Naive B cell (primary cell): ENCODE data around the gene CROCC. TPM values are rescaled to one million over a fixed set of nuclear protein-coding genes. Genes with fewer than 3 reads are reported as not detected.
"Not testable (repeated sequence)": the region's sequence is repeated elsewhere in the genome, so short reads cannot be mapped to it uniquely, and the experiment has no call there.

ENCODE experiments used
- ATAC-seq, 2 donors: fragments of 150-1000 bp; cut with Tn5 transposase; 2 replicates each; pipeline ENCODE4 v1.10.0; 2021; ENCODE audit warnings: low read depth in 2 of 2, mild to moderate bottlenecking in 2 of 2, moderate library complexity in 2 of 2
- DNase-seq: peaks from one replicate; pipeline ENCODE4 v3.0.0; 2022
- H3K27ac Mint-ChIP-seq, 6 donors: one replicate each; pipeline ENCODE4 v1.8.0; 2020 to 2022; ENCODE audit warnings: mild to moderate bottlenecking in 6 of 6, mixed read lengths in 6 of 6, moderate library complexity in 5 of 6, inconsistent platforms in 2 of 6
- H3K27me3 Mint-ChIP-seq, 3 donors: one replicate each; pipeline ENCODE4 v1.8.0; 2021 to 2022; ENCODE audit warnings: mixed read lengths in 3 of 3, mild to moderate bottlenecking in 1 of 3
- H3K36me3 Mint-ChIP-seq, 2 donors: one replicate each; pipeline ENCODE4 v1.8.0; 2020 to 2022; ENCODE audit warnings: mixed read lengths in 2 of 2, inconsistent platforms in 1 of 2, mild to moderate bottlenecking in 1 of 2
- H3K4me1 Mint-ChIP-seq, 3 donors: one replicate each; pipeline ENCODE4 v1.8.0; 2020 to 2022; ENCODE audit warnings: mixed read lengths in 3 of 3, inconsistent platforms in 1 of 3, mild to moderate bottlenecking in 1 of 3, moderate library complexity in 1 of 3
- H3K4me3 Mint-ChIP-seq, 8 donors: one replicate each; pipeline ENCODE4 v1.8.0; 2020 to 2022; ENCODE audit warnings: mild to moderate bottlenecking in 8 of 8, mixed read lengths in 8 of 8, moderate library complexity in 8 of 8, inconsistent platforms in 2 of 8
- H3K9me3 Mint-ChIP-seq, 7 donors: one replicate each; pipeline ENCODE4 v1.8.0; 2020 to 2022; ENCODE audit warnings: mixed read lengths in 7 of 7, mild to moderate bottlenecking in 5 of 7, inconsistent platforms in 2 of 7, moderate library complexity in 1 of 7
- polyA plus RNA-seq, 6 donors: library from polyadenylated mRNA; unstranded; fragments of 300-500 nt; fragmentation: Illumina TruSeq; gene quantifications; one replicate each; pipeline ENCODE4 v1.2.3, GENCODE V29; 2021; ENCODE audit warnings: low read depth in 6 of 6

Gene CROCC
- polyA plus RNA-seq, 6 donors from 2014 or later = 1.4 to 4.0 (median 2.3) TPM

DNA sequence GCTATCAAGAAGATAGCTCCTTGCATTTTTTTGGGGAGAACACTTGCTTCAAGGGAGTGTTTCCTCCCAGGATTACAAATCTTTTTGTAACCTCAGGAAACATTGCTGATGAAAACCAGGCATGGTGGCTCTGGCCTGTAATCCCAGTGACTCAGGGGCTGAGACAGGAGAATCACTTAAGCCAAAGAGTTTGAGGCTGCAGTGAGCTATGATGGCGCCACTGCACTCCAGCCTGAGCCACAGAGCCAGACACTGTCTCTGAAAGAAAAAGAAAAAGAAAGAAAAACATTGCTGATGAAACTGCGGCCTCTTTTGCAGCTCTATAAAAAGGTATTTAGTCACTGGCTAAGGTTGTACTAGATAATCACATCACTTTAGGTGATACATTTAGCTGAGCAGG is 18.7 kb upstream of the CROCC start:
- no peaks in the 10 kb centered on the region for H3K27me3 Mint-ChIP-seq
- peaks cover 0 to 5% (median 0%) of the 10 kb centered on the region in 7 donors for H3K9me3 Mint-ChIP-seq
- DNase-seq = no peak
- H3K27ac Mint-ChIP-seq = peak overlapping the region in 2 of 6 donors; percentile 36 to 42
- no peak for ATAC-seq
- H3K4me1 Mint-ChIP-seq = peaks cover under 1 to 33% (median 30%) of the 10 kb centered on the region in 3 donors
- H3K4me3 Mint-ChIP-seq = peak overlapping the region in 3 of 8 donors; percentile 32 to 77 (median 42)
- no peaks in the 10 kb centered on the region for H3K36me3 Mint-ChIP-seq

GRCh38 chr1:16903458-16903796 is 18.3 kb upstream of the CROCC start:
- peaks cover under 1 to 33% (median 31%) of the 10 kb centered on the region in 3 donors for H3K4me1 Mint-ChIP-seq
- no peak overlapping the region for H3K27ac Mint-ChIP-seq
- H3K27me3 Mint-ChIP-seq = no peaks in the 10 kb centered on the region
- H3K9me3 Mint-ChIP-seq = peaks cover 0 to 5% (median 0%) of the 10 kb centered on the region in 7 donors
- H3K4me3 Mint-ChIP-seq = no peak overlapping the region
- no peak for DNase-seq
- H3K36me3 Mint-ChIP-seq = no peaks in the 10 kb centered on the region
- no peak for ATAC-seq

DNA sequence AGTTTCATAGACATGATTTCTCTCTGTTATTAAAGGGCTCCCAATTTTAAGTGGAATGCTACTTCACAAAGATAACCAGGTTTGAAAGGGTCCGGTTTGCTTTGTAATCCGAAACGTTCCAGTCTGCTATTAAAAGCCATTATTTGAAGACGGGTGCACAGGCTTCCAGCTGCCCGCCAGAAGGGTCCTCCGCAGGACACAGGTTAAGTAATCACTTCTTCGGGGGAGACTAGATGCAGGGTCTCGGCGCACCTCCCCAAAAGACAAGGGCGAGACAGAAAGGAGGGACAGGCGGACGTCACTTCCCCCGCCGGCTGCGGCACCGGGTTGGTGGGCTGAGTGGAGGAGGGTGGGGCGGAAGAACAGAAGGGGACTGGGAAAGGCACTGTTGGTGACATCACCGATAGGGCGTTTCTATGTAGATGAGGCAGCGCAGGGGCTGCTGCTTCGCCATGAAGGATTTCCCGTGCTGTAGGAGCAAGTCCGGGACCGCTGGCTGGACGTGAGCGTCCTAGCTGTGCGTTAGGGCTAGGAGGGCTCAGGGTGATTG is 17.1 kb upstream of the CROCC start:
- Mint-ChIP-seq H3K36me3 (no peaks in the 10 kb centered on the region), H3K27me3 (no peaks in the 10 kb centered on the region), H3K27ac (no peak overlapping the region), H3K4me3 (no peak overlapping the region), H3K9me3 (peaks cover 0 to 5% (median 0%) of the 10 kb centered on the region in 7 donors), H3K4me1 (peaks cover 5 to 34% (median 31%) of the 10 kb centered on the region in 3 donors)
- DNase-seq (peak; percentile 100), ATAC-seq (peak; percentile 88)

DNA sequence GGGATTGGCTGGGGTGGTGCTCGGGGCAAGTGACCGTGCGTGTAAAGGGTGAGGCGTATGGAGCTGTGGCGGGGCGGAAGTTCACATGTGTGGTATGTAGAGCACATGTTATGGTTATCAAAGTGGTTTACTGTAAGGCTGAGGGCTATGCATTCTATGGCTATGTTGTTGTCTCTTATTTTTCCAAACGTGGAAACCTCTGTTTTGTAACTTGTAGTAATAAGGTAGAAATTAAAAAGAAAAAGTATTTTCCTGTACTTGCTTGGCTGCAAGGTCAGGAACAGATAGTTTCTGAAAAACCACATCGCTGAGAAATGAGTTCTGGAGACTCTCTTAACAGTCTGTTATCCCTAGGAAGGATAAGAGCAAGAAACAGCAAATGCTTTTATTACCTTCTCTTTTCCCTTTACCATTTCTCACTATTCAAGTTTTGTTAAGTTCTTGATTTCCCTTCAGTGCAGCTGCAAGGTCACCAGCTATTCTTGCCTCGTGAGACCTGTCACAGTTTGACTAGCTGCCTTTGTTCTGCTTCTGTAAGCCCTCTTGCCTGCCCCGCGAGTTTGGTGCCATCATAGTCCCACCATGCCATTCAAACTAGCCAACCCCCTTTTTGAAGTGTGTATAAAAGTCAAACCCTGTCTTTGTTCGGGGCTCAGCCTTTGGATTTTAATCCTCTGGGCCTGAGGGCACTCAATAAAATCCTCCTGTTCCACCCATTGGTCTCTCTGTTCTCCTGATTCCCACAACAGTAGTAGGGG is 16.4 kb upstream of the CROCC start:
- DNase-seq (peak; percentile 58), ATAC-seq (peak; percentile 63 to 71)
- Mint-ChIP-seq H3K27me3 (no peaks in the 10 kb centered on the region), H3K4me1 (peaks cover 9 to 39% (median 36%) of the 10 kb centered on the region in 3 donors), H3K27ac (no peak overlapping the region), H3K9me3 (peaks cover 0 to 5% (median 0%) of the 10 kb centered on the region in 7 donors), H3K36me3 (no peaks in the 10 kb centered on the region), H3K4me3 (no peak overlapping the region)

DNA sequence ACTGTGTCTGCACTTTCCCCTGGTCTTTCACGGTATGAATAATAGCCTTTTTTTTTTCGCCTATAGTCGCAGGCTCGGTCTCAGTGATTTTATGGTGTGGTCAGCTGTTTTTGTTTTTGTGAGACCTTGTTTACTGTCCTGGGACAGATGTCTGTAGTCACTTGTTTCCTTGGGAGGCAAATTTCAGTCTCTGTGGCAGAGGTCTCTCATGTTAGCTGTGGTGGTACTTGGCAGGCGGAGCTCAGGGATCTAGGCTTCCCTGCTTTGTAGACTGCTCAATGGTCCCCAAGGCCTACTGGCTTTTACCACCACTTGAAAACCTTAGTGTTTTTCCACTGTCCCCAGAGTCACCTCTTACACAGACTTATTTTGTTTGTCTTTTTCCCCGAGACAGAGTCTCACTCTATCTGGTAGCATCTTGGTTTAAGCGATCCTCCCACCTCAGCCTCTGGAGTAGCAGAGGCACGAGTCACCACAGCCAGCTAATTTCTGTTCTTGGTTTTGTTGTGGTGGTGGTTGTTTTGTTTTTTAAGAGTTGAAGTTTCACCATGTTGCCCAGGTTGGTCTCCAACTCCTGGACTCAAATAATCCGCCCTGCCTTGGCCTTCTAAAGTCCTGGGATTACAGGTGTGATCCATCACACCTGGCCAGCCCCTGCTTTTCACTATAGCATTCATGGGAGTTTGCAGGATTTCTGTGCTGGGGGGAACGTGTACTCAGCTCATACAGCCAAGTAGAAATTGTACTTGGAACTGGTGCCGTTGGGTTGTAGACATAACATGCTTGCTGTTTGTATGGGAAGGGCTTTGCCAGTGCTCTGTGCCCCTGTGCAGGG is 15.6 kb upstream of the CROCC start:
- no peaks in the 10 kb centered on the region for H3K27me3 Mint-ChIP-seq

DNA sequence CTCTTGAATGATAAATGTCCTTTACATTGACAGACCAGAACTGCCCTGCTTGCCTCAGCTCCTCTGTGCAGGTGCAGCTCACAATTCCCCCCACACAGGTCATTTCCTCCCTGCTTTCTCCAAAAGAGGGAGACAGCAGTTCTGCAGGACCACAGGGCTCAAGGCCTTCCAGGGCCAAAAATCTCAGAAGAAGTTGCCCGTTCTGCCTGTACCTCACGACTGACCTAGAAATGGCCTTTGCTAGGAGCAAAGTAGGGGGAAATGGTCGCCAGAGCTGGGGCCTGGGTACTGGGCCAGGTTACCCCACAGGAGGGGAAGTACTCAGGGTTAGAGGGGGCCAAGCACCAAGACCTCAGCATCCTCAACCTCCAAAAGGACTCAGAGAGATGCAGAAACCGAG is 14.9 kb upstream of the CROCC start:
- no peak for ATAC-seq
- Mint-ChIP-seq H3K36me3 (no peaks in the 10 kb centered on the region), H3K27me3 (no peaks in the 10 kb centered on the region), H3K4me1 (peaks cover 14 to 25% (median 23%) of the 10 kb centered on the region in 3 donors), H3K9me3 (peaks cover 0 to 5% (median 0%) of the 10 kb centered on the region in 7 donors), H3K4me3 (peak overlapping the region in 1 of 8 donors; percentile 14), H3K27ac (peak overlapping the region in 4 of 6 donors; percentile 28 to 86 (median 60))
- no peak for DNase-seq

More for the DNA sequence above, 15.6 kb upstream of the CROCC start:
- H3K27ac Mint-ChIP-seq = peak overlapping the region in 1 of 6 donors; percentile 53
- no peak for DNase-seq
- peaks cover 9 to 33% (median 30%) of the 10 kb centered on the region in 3 donors for H3K4me1 Mint-ChIP-seq
- H3K9me3 Mint-ChIP-seq = peaks cover 0 to 5% (median 0%) of the 10 kb centered on the region in 7 donors
- peak overlapping the region in 1 of 8 donors; percentile 22 for H3K4me3 Mint-ChIP-seq
- no peaks in the 10 kb centered on the region for H3K36me3 Mint-ChIP-seq
- ATAC-seq = no peak

GRCh38 chr1:16907870-16908758 is 13.6 kb upstream of the CROCC start:
- peak overlapping the region in 1 of 8 donors; percentile 62 for H3K4me3 Mint-ChIP-seq
- H3K9me3 Mint-ChIP-seq = peaks cover 0 to 5% (median 0%) of the 10 kb centered on the region in 7 donors
- H3K27ac Mint-ChIP-seq = peak overlapping the region in 2 of 6 donors; percentile 57 to 89
- no peaks in the 10 kb centered on the region for H3K36me3 Mint-ChIP-seq
- no peak for ATAC-seq
- H3K4me1 Mint-ChIP-seq = peaks cover 26 to 29% (median 27%) of the 10 kb centered on the region in 3 donors
- no peaks in the 10 kb centered on the region for H3K27me3 Mint-ChIP-seq
- DNase-seq = no peak

DNA sequence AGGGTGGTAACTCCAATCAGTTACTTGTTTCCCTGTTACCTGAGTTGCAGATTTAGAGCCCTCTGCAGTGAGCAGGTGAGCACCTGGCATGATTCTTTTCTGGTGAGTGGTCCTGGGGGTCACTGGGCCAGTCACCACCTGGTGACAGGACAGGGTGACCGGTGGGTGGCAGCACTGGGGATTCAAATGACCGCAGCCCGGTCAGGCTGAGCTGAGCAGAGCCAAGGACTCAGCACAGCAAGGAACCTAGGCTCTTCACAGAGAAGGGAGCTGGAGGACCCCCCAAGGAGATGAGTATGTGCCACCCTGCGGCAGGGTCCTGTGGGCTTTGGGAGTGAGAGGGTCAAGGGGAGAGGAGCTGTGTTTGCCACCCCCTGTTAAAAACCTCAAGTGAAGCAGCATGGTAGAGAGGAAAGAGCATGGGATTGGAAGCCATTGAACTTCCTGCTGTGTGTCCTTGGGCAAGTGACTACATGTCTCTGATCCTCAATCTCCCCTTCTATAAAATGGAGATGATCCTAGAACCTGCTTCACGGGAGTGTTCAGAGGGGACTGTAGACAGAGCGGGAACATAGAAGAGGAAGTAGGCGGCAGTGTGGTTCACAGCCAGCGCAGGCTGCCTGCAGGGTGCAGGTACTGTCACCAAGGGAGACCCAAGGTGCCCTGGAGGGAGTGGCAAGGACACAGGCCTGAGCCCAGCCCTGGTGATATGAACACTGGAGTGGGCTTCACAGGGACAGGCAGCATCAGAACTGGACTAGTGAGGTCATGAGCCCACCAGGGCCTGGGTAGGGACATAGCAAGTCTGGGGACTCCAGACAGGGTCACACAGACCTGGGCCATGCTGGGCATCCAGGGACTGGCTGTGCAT is 9.6 kb upstream of the CROCC start:
- H3K4me1 Mint-ChIP-seq = peaks cover 41 to 49% (median 42%) of the 10 kb centered on the region in 3 donors
- not testable (repeated sequence) for H3K36me3 Mint-ChIP-seq, ATAC-seq, H3K27me3 Mint-ChIP-seq, DNase-seq, H3K9me3 Mint-ChIP-seq
- H3K27ac Mint-ChIP-seq = peak overlapping the region in 4 of 6 donors; percentile 18 to 91 (median 77)
- H3K4me3 Mint-ChIP-seq = peak overlapping the region in 7 of 8 donors; percentile 44 to 94 (median 64)

DNA sequence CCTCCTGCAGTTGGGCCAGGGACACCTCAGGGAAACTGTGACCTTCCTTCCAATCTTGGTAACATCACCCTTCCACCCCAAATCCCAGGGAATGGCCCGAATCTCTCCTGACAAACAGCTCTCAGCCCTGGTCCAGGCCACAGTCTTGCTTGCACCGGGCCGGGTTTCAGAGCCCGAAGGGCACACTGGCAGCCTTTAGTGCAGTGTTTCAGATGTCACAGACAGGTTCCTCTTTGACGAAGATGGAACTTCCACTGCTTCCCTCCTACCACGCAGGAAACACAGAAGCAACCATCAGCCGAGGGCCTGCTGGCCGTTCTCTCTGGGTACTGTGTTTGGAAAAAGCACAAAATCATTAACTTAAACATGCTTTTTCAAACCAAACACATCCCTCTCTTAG is 9.0 kb upstream of the CROCC start:
- not testable (repeated sequence) for H3K36me3 Mint-ChIP-seq, H3K27me3 Mint-ChIP-seq, H3K9me3 Mint-ChIP-seq
- Mint-ChIP-seq H3K27ac (peak overlapping the region in 4 of 6 donors; percentile 72 to 91 (median 90)), H3K4me3 (peak overlapping the region; percentile 86 to 94 (median 91)), H3K4me1 (peaks cover 38 to 50% (median 42%) of the 10 kb centered on the region in 3 donors)
- DNase-seq (peak; percentile 31), ATAC-seq (peak in 1 of 2 donors; percentile 13)

DNA sequence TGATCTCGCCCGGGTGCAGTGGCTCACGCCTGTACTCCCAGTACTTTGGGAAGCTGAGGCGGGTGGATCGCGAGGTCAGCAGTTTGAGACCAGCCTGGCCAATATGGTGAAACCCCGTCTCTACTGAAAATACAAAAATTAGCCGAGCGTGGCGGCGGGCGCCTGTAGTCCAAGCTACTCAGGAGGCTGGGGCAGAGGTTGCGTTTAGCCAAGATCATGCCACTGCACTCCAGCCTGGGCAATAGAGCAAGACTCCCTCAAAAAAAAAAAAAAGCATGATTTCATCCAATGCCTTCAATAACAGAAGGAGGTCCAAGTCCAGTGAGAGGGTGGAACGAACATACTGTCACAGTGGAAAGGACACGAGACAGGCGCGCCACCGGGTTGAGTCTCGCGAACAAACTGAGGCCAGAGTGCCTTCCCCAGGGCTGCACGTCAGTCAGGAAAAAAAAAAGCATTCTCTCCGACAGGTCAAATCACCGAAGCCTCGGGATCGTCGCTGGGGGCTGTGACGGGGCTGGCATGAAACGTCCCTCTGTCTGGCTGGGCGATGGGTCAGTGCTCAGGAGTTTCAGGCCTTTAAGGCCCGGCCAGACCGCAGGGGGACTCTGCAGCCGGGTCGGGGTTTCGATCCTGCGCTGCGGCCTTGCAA is 8.4 kb upstream of the CROCC start:
- no peaks in the 10 kb centered on the region for H3K27me3 Mint-ChIP-seq
- DNase-seq = peak; percentile 25
- H3K4me3 Mint-ChIP-seq = peak overlapping the region; percentile 86 to 94 (median 91)
- peak overlapping the region in 5 of 6 donors; percentile 72 to 91 (median 89) for H3K27ac Mint-ChIP-seq
- no peaks in the 10 kb centered on the region for H3K36me3 Mint-ChIP-seq
- no peak for ATAC-seq
- H3K9me3 Mint-ChIP-seq = no peaks in the 10 kb centered on the region
- peaks cover 33 to 50% (median 42%) of the 10 kb centered on the region in 3 donors for H3K4me1 Mint-ChIP-seq

DNA sequence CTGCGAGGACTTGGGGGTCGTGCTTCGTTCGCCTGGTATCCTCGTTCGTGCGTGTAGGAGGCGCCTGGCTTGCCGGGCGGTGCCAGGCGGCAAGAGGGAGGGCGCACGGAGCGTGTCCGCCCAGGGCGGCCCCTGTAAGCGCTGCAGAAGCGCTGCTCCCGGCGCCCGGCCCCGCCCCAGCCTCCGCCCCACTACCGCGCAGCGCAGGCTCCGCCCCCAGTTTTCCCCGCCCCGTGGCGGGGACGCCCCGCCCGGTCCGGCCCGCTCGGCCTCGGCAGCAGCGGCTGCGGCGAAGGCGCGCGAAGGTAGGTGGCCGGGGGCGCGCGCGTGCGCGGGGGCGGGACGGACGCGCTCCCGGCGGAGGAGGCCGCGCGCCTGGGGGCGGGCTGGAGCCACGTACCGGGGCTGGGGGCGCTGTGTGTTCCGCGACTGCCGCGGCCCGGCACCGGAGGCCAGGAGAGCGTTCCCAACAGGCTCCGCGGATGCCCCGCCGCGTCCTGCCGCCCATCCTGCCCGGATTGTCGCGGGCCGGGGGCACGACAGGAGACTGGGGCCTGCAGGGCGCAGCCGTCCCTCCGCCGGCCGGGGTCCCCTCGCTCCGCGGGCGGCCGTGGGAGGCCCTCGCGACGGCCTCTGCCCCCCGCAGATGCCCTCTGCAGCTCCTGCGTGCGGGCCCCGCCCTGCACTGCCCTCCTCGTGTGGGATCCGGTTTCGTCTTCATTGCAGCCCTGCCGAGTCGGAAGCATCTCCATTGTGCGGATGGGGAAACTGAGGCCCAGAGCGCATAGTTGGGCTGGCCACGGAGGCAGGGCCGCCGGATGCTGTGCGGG is 7.7 kb upstream of the CROCC start:
- DNase-seq = peak; percentile 91
- Mint-ChIP-seq H3K9me3 (no peaks in the 10 kb centered on the region), H3K36me3 (no peaks in the 10 kb centered on the region), H3K4me3 (peak overlapping the region; percentile 90 to 96 (median 92)), H3K4me1 (peaks cover 33 to 45% (median 42%) of the 10 kb centered on the region in 3 donors), H3K27ac (peak overlapping the region; percentile 7 to 91 (median 85)), H3K27me3 (no peaks in the 10 kb centered on the region)
- ATAC-seq = peak; percentile 89 to 90
